Body of pancreas (tissue), 4 donors: ENCODE measurements around the gene BCL11B.

ENCODE experiments used
- POLR2A ChIP-seq, 3 donors: fragments of 450-650 bp; IDR thresholded peaks; one replicate each; pipeline ENCODE4 v1.6.1; 2016; ENCODE audit warnings: antibody characterized with exemption in 3 of 3, mild to moderate bottlenecking in 2 of 3
- TF ChIP-seq, protein P1 (sequence below), 7 experiments: fragments of 450-650 bp in 4 of 7; fragments of 200-600 bp in 3 of 7; sonication (generic) in 3 of 7; IDR thresholded peaks; one replicate each; pipeline ENCODE4 v1.5.1; 2016 to 2019; ENCODE audit warnings: antibody characterized with exemption in 7 of 7

DNA sequence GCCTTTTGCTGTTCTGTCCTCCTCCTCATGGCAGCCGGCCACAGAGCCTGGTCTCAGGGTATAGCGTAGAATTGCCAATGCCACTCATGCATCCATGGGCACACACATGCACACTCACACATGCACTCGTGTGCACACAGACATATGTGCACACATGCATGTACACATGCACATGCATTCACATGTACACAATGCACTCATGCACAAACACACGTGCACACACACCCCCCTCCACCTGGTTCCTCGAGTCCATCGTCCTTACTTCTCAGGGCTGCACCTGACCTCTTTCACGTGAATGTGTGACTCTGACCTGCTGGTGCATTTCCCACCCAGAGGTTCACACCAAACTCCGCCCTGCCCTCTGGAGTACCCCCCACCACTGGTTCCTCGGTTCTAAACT lies 60.6 kb downstream of the BCL11B start:
- TF ChIP-seq, protein P1, sequence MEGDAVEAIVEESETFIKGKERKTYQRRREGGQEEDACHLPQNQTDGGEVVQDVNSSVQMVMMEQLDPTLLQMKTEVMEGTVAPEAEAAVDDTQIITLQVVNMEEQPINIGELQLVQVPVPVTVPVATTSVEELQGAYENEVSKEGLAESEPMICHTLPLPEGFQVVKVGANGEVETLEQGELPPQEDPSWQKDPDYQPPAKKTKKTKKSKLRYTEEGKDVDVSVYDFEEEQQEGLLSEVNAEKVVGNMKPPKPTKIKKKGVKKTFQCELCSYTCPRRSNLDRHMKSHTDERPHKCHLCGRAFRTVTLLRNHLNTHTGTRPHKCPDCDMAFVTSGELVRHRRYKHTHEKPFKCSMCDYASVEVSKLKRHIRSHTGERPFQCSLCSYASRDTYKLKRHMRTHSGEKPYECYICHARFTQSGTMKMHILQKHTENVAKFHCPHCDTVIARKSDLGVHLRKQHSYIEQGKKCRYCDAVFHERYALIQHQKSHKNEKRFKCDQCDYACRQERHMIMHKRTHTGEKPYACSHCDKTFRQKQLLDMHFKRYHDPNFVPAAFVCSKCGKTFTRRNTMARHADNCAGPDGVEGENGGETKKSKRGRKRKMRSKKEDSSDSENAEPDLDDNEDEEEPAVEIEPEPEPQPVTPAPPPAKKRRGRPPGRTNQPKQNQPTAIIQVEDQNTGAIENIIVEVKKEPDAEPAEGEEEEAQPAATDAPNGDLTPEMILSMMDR (IDR thresholded peaks at IDR 0.05) = no peak
- no peak for TF ChIP-seq POLR2A (IDR thresholded peaks at IDR 0.05)
